SK-N-MC (cell line): Measurements from ENCODE around the gene MTM1.

Experiments
- EZH2 ChIP-seq: fragments of 200-600 bp; sonication (generic); IDR thresholded peaks from one replicate; pipeline ENCODE4 v1.6.1; 2017; ENCODE audit warnings: antibody characterized with exemption
- FOXP2 ChIP-seq: optimal IDR thresholded peaks from 2 replicates; pipeline ENCODE3; 2011; ENCODE audit warnings: mild to moderate bottlenecking, moderate library complexity; ENCODE audit not compliant: insufficient read depth; ENCODE audit errors: extremely low read length, control extremely low read depth
- POLR2AphosphoS5 ChIP-seq: IDR thresholded peaks from 2 replicates; pipeline ENCODE4 v1.6.1; 2012; ENCODE audit warnings: mild to moderate bottlenecking, low read depth, low read length, borderline replicate concordance

DNA sequence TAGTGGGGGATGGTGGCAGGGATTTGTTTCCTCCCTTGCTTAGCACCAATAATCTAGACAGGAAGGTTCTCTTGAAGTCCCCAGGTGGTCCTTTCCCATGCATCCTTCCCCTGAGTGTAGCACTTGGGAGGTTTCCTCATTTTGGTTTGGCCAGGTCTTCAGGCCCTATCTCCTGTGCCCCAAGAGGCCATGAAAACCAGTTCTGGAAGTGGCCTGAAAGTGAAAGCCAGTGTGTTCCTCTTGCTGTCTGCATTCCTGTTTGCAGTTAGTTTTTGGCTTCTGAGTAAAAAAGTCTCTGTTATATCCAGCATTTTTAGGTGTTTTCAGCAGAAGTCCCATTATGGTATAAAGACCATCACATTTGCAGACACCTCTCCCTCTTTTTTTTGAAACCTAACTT, 59.5 kb downstream of the MTM1 start:
- TF ChIP-seq EZH2 (no peak), POLR2AphosphoS5 (no peak), FOXP2 (no peak)
